ENCODE results near the gene CTH. TPM values are rescaled to one million over a fixed set of nuclear protein-coding genes. Genes with fewer than 3 reads are reported as not detected.
A peak's percentile ranks its signal among the peaks of the same experiment; 100 is the strongest.

Gene CTH
- total and polyA plus RNA-seq, 11 donors = 0.74 to 3.9 (median 1.6) TPM

DNA sequence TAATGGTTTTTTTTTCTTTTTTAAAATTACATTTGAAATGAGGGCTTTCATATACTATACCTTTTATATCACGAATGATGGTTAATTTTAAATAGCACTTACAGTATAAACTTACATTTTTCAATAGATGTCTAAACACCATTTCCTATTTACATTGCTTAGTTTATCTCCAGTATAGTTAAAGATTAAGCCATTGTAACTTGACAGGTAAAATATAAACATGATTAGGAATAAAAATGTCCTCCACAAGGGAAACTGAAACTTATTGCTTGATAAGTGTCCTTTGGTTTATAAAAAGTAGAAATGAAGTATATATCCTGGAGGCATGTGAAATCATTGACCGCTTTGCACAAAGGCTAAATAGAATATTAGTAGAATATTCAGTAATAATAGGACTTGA is 20.2 kb downstream of the CTH start:
- intact Hi-C loops (cut with DNase I) = loop anchor here in 1 of 10 donors (10.0 kb wide), 1 partner anchor 623 kb away; no protein-coding TSS in a partner anchor
- Histone ChIP-seq H3K27me3 (no peaks in the 10 kb centered on the region), H3K36me3 (peaks cover 0 to 81% (median 30%) of the 10 kb centered on the region in 9 donors), H3K4me1 (no peaks in the 10 kb centered on the region), H3K9me3 (no peaks in the 10 kb centered on the region), H3K27ac (no peak overlapping the region), H3K4me3 (no peak overlapping the region)
- 93 to 99% (median 95%) methylated on average over 2 of the region's 2 CpGs for WGBS, 4 donors
- no peak for ATAC-seq
- TF ChIP-seq POLR2A (IDR thresholded peaks at IDR 0.05) = no peak
- TF ChIP-seq, protein P1, sequence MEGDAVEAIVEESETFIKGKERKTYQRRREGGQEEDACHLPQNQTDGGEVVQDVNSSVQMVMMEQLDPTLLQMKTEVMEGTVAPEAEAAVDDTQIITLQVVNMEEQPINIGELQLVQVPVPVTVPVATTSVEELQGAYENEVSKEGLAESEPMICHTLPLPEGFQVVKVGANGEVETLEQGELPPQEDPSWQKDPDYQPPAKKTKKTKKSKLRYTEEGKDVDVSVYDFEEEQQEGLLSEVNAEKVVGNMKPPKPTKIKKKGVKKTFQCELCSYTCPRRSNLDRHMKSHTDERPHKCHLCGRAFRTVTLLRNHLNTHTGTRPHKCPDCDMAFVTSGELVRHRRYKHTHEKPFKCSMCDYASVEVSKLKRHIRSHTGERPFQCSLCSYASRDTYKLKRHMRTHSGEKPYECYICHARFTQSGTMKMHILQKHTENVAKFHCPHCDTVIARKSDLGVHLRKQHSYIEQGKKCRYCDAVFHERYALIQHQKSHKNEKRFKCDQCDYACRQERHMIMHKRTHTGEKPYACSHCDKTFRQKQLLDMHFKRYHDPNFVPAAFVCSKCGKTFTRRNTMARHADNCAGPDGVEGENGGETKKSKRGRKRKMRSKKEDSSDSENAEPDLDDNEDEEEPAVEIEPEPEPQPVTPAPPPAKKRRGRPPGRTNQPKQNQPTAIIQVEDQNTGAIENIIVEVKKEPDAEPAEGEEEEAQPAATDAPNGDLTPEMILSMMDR (IDR thresholded peaks at IDR 0.05) = no peak
- no peak for DNase-seq

DNA sequence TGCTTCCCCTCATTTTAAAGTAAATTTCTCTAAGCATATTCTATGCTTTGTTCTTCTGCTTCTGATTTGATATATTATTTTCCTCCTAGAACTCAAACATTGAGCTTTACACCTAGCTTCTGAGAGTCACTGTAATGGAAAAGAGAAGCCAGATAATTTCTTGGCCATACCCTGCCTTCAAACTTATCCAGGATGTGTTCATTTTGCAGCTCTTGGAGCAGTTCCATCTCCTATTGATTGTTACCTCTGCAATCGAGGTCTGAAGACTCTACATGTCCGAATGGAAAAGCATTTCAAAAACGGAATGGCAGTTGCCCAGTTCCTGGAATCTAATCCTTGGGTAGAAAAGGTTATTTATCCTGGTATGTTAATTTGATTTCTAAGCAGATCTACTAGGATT is 20.8 kb downstream of the CTH start:
- no peak for ATAC-seq
- 79 to 84% (median 82%) methylated on average over 3 of the region's 3 CpGs for WGBS, 4 donors
- no peak for DNase-seq
- Histone ChIP-seq H3K36me3 (peaks cover 0 to 79% (median 30%) of the 10 kb centered on the region in 9 donors), H3K4me3 (no peak overlapping the region), H3K27me3 (no peaks in the 10 kb centered on the region), H3K27ac (no peak overlapping the region), H3K9me3 (no peaks in the 10 kb centered on the region), H3K4me1 (no peaks in the 10 kb centered on the region)
- TF ChIP-seq POLR2A (IDR thresholded peaks at IDR 0.05) = no peak
- TF ChIP-seq, protein P1 (IDR thresholded peaks at IDR 0.05) = no peak
- intact Hi-C loops (cut with DNase I) = loop anchor here in 1 of 10 donors (10.0 kb wide), 1 partner anchor 623 kb away; no protein-coding TSS in a partner anchor

DNA sequence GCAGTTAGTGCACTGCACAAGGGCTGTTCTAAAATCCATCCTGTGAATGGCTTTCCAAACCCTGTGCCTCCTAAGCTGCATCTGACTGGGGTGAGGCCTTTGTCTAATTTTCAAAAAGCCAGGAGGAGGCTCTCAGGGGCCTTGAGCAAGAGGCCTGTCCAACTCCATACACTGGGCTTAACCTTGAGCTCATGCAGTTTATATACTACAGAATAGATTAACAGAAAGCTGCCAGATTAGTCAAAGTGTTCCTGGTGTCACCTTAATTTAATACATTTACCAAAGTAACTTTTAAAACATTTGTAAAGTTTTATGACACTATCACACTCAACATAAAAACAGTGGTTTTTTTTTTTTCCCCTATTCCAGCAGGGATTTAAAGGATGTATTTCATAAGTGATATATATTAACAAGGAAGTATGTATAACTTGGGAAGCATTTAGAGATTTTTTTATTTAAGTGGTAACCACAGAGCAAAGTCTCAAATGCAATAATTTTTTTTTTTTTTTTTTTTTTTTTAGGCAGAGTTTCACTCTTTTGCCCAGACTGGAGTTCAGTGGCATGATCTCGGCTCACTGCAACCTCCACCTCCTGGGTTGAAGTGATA is 23.3 kb downstream of the CTH start:
- no peak for TF ChIP-seq POLR2A (IDR thresholded peaks at IDR 0.05)
- TF ChIP-seq, protein P1 (IDR thresholded peaks at IDR 0.05) = no peak

DNA sequence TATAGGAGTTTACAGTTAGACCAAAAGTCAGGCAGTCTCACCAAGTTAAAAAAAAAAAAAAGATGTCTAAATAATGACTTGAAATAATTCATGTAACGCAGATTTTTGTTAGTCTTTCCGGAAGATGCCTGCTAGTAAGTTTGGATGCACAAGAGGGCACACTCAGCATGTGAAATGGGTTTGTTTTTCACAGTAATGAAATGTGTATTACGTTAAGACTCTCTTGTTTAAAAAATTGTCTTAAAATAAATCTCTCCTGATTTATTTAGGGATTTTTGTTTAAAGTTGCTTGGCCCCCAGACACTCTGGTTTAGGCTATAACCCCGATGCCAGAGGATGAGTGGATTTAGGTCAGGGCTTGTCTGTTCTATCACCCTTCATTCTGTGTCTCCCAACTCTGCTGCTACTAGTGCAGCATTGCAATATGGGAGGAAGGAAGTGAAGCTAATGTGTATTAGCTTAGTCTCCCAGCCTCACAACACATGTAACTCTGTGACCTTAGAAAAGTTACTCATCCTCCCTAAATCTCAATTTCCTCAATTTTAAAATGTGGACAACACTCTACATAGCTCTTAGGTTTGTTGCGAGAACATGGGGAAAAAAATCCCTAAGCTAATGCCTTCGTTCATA is 25.7 kb downstream of the CTH start:
- TF ChIP-seq, protein P1 (IDR thresholded peaks at IDR 0.05) = peak in 10 of 12 donors; percentile 27 to 64 (median 43)
- TF ChIP-seq POLR2A (IDR thresholded peaks at IDR 0.05) = no peak
- Histone ChIP-seq H3K27me3 (no peaks in the 10 kb centered on the region), H3K4me1 (peaks cover 0 to 13% (median 4%) of the 10 kb centered on the region in 12 donors), H3K27ac (no peak overlapping the region), H3K4me3 (no peak overlapping the region), H3K9me3 (no peaks in the 10 kb centered on the region), H3K36me3 (peaks cover 0 to 60% (median 26%) of the 10 kb centered on the region in 9 donors)
- WGBS, 4 donors = 65 to 77% (median 71%) methylated on average over 6 of the region's 6 CpGs
- DNase-seq = no peak
- peak in 2 of 4 donors; percentile 36 to 45 for ATAC-seq
- intact Hi-C loops (cut with DNase I) = loop anchor here in 8 of 10 donors (2.0 to 10.0 kb wide), 6 partner anchors 51 to 618 kb away; no protein-coding TSS in a partner anchor

More for the DNA sequence above, 23.3 kb downstream of the CTH start:
- no peaks in the 10 kb centered on the region for H3K27me3 ChIP-seq
- intact Hi-C loops (cut with DNase I) = loop anchor here in 1 of 10 donors (10.0 kb wide), 1 partner anchor 620 kb away; no protein-coding TSS in a partner anchor
- 94 to 98% (median 97%) methylated on average over 1 of the region's 1 CpG for WGBS, 4 donors
- no peaks in the 10 kb centered on the region for H3K9me3 ChIP-seq
- peaks cover 0 to 83% (median 30%) of the 10 kb centered on the region in 9 donors for H3K36me3 ChIP-seq
- H3K27ac ChIP-seq = no peak overlapping the region
- no peak for DNase-seq
- no peak for ATAC-seq
- no peak overlapping the region for H3K4me3 ChIP-seq
- no peaks in the 10 kb centered on the region for H3K4me1 ChIP-seq
